Smooth muscle cell (in vitro differentiated cells): ENCODE measurements around the gene ANKRD63. TPM values are rescaled to one million over a fixed set of nuclear protein-coding genes. Genes with fewer than 3 reads are reported as not detected.

ENCODE experiments used
- DNase-seq: peaks from one replicate; lab custom pipeline; 2025; ENCODE audit not compliant: unreplicated experiment; lab: John Stamatoyannopoulos, UW
- H2AFZ ChIP-seq: fragments of 200-600 bp; sonication (generic); 2 replicates; pipeline ENCODE4 v1.6.0; 2016; ENCODE audit warnings: antibody characterized with exemption, low read depth, mild to moderate bottlenecking
- H3F3A ChIP-seq: fragments of 200-600 bp; sonication (generic); 2 replicates; pipeline ENCODE4 v1.6.0; 2017; ENCODE audit warnings: antibody characterized with exemption, low read depth
- H3K27ac ChIP-seq: fragments of 200-600 bp; sonication (generic); 2 replicates; pipeline ENCODE4 v1.5.1; 2016; ENCODE audit warnings: low read depth, mild to moderate bottlenecking
- H3K27me3 ChIP-seq: fragments of 200-600 bp; sonication (generic); 2 replicates; pipeline ENCODE4 v1.6.1; 2016; ENCODE audit warnings: low read depth, mild to moderate bottlenecking
- H3K36me3 ChIP-seq: fragments of 200-600 bp; sonication (generic); 2 replicates; pipeline ENCODE4 v1.5.1; 2016; ENCODE audit warnings: low read depth
- H3K4me1 ChIP-seq: fragments of 200-600 bp; sonication (generic); 2 replicates; pipeline ENCODE4 v1.5.1; 2016; ENCODE audit warnings: low read depth
- H3K4me2 ChIP-seq: fragments of 200-600 bp; sonication (generic); 2 replicates; pipeline ENCODE4 v1.6.0; 2016; ENCODE audit warnings: mild to moderate bottlenecking
- H3K4me3 ChIP-seq: fragments of 200-600 bp; sonication (generic); 2 replicates; pipeline ENCODE4 v1.5.1; 2016; ENCODE audit warnings: mild to moderate bottlenecking
- H3K79me2 ChIP-seq: fragments of 200-600 bp; sonication (generic); 2 replicates; pipeline ENCODE4 v1.6.0; 2016; ENCODE audit warnings: low read depth, mild to moderate bottlenecking
- H3K9ac ChIP-seq: fragments of 200-600 bp; sonication (generic); 2 replicates; pipeline ENCODE4 v1.6.0; 2016; ENCODE audit warnings: low read depth
- H3K9me3 ChIP-seq: fragments of 200-600 bp; sonication (generic); replicated peaks from 2 replicates; pipeline ENCODE4 v1.5.1; 2016; ENCODE audit warnings: low read depth
- H4K20me1 ChIP-seq: fragments of 200-600 bp; sonication (generic); 2 replicates; pipeline ENCODE4 v1.6.0; 2016; ENCODE audit warnings: low read depth
- CTCF ChIP-seq: fragments of 200-600 bp; sonication (generic); IDR thresholded peaks from 2 replicates; pipeline ENCODE4 v1.5.1; 2017; ENCODE audit warnings: borderline replicate concordance, mild to moderate bottlenecking, antibody characterized with exemption; ENCODE audit not compliant: insufficient read depth, poor library complexity, severe bottlenecking
- WGBS: methylation state at CpG from one replicate; pipeline ENCODE4 v1.1.7; 2016; ENCODE audit warnings: low lambda C conversion rate; 5-methylcytosine and 5-hydroxymethylcytosine counted together
- polyA plus RNA-seq: library from polyadenylated mRNA; unstranded; fragments of >200 nt; fragmentation: Nextera tagmentation; extraction: Ambion mirVana; gene quantifications from 2 replicates; pipeline ENCODE4 v1.2.1, GENCODE V29; 2016
- total RNA-seq: library from RNA; depleted of rRNA; stranded (reverse); fragments of >200 nt; gene quantifications from 2 replicates; pipeline ENCODE4 v1.2.3, GENCODE V29; 2014

The ANKRD63 gene
- total and polyA plus RNA-seq, 2 experiments from 2014 or later, result not detected

DNA sequence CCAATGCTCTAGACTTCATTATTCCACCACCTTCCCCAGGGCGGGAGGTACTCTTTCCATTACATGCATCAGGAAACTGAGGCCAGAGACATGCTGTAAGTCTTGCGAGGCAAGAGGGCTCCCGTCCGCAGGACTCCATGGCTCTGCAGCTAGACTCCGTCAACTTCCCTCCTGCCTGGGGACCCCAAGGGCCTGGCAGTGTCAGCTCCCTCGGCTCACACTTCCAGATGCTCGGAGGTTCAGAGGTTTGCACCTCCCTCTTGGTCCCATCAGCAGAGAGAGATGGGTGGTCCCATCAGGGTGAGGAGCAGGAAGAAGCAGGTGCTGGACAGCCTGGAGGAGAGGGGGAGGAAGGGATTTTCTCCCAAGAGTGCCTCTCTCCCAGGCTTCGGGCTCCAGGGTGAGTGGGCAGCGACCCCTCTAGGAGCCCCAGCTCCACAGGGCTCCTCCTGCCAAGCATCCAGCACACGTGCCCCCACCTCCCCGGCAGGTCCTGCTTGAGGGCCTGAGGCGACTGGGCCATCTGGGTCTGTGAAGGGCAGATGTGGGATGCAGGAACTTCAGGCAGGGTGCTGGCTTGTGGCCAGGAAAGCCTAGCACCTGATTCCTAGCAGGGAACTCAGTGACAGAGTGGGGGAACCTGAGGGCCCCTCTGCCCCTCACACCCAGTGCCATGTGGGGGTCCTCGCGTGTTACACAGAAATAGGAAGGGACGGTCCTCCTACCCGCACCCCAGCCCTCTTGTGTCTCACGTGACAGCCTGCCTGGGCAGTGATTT lies 34.7 kb downstream of the ANKRD63 start:
- H3K27ac ChIP-seq, result no peak overlapping the region
- no peaks in the 10 kb centered on the region for H3K79me2 ChIP-seq
- no peaks in the 10 kb centered on the region for H3K36me3 ChIP-seq
- no peak overlapping the region for H2AFZ ChIP-seq
- DNase-seq, result no peak
- WGBS, result 94% methylated on average over 17 of the region's 17 CpGs
- no peaks in the 10 kb centered on the region for H4K20me1 ChIP-seq
- no peak overlapping the region for H3K9ac ChIP-seq
- TF ChIP-seq CTCF, result no peak
- H3K9me3 ChIP-seq, result no peaks in the 10 kb centered on the region
- H3K4me3 ChIP-seq, result no peak overlapping the region
- H3K27me3 ChIP-seq, result peaks cover 30% of the 10 kb centered on the region
- no peaks in the 10 kb centered on the region for H3F3A ChIP-seq
- H3K4me1 ChIP-seq, result peaks cover 7% of the 10 kb centered on the region
- no peak overlapping the region for H3K4me2 ChIP-seq

DNA sequence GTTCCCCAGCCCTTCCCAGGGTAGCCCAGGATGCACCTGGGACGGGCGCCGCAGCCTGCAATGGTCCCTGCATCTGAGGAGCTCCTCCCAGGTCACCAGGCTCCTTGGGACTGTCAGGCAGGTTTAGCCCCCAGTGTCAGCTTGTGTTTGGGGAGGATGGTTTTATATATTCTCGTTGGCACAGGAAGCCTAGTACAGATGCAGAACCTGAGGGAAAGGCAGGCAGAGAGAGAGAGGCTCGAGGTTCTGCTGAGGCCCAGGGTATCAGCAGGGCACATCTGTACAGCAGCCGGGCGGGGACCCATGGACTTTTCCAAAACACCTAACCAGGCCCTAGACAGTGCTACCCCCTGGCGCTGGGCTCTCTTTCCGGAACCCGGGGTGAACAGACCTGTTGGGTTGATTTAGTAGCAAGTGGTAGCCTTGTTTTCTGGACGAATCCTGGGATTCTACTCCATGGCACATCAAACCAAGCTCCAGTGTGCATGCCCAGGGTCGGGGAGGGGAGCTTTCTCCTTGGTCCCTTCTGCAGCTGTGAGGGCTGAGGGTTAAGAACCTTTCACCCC lies 35.4 kb downstream of the ANKRD63 start:
- WGBS, result 95% methylated on average over 12 of the region's 12 CpGs
- Histone ChIP-seq H3K9me3 (no peaks in the 10 kb centered on the region), H3K4me2 (no peak overlapping the region), H3K79me2 (no peaks in the 10 kb centered on the region), H2AFZ (no peak overlapping the region), H3K9ac (no peak overlapping the region), H3K27me3 (peaks cover 23% of the 10 kb centered on the region), H3K4me3 (no peak overlapping the region), H3K27ac (no peak overlapping the region), H4K20me1 (no peaks in the 10 kb centered on the region), H3K4me1 (peaks cover 2% of the 10 kb centered on the region), H3F3A (no peaks in the 10 kb centered on the region), H3K36me3 (no peaks in the 10 kb centered on the region)
- no peak for DNase-seq
- no peak for TF ChIP-seq CTCF

- DNase-seq, result no peak
- Histone ChIP-seq H4K20me1 (no peaks in the 10 kb centered on the region), H3K4me2 (no peak overlapping the region), H3K27me3 (peaks cover 15% of the 10 kb centered on the region), H3K79me2 (no peaks in the 10 kb centered on the region), H3K9ac (no peak overlapping the region), H3K36me3 (no peaks in the 10 kb centered on the region), H3F3A (no peaks in the 10 kb centered on the region), H3K4me1 (no peaks in the 10 kb centered on the region), H3K27ac (no peak overlapping the region), H2AFZ (no peak overlapping the region), H3K9me3 (no peaks in the 10 kb centered on the region), H3K4me3 (no peak overlapping the region)
- TF ChIP-seq CTCF, result no peak
- 88% methylated on average over 8 of the region's 8 CpGs for WGBS
These were observed 36.2 kb downstream of the ANKRD63 start for GRCh38 chr15:40246496-40247280.
